Transverse colon (tissue), 4 donors: ENCODE measurements around the gene ARHGEF1. TPM values are rescaled to one million over a fixed set of nuclear protein-coding genes. Genes with fewer than 3 reads are reported as not detected.

Experiments used
- DNase-seq: peaks from one replicate; pipeline ENCODE4 v3.0.0-alpha.2; 2019
- H3K27ac ChIP-seq, 4 donors: fragments of 200-600 bp; sonication (generic); 2 replicates each; pipeline ENCODE4 v1.5.1; 2016 to 2018; ENCODE audit warnings: inconsistent platforms in 4 of 4
- H3K27me3 ChIP-seq: fragments of 200-600 bp; sonication (generic); 2 replicates; pipeline ENCODE4 v1.5.1; 2017; ENCODE audit warnings: inconsistent platforms
- H3K36me3 ChIP-seq, 4 donors: fragments of 200-600 bp; sonication (generic); 2 replicates each; pipeline ENCODE4 v1.5.1; 2017 to 2019; ENCODE audit warnings: inconsistent platforms in 4 of 4
- H3K4me1 ChIP-seq, 4 donors: fragments of 200-600 bp; sonication (generic); 2 replicates each; pipeline ENCODE4 v1.5.1; 2017 to 2020; ENCODE audit warnings: inconsistent platforms in 4 of 4
- H3K4me3 ChIP-seq, 4 donors: fragments of 200-600 bp; sonication (generic); 1 replicate in 1 of 4; 2 replicates in 3 of 4; pipeline versions ENCODE4 v1.5.1 to v1.6.1; 2017 to 2019; ENCODE audit warnings: inconsistent platforms in 4 of 4
- H3K9me3 ChIP-seq, 2 donors: fragments of 200-600 bp; sonication (generic); 2 replicates each; pipeline ENCODE4 v1.5.1; 2017 to 2019; ENCODE audit warnings: inconsistent platforms in 2 of 2
- CTCF ChIP-seq, 5 experiments: fragments of 200-600 bp in 3 of 5; fragments of 450-650 bp in 2 of 5; sonication (generic) in 3 of 5; IDR thresholded peaks; 1 replicate in 2 of 5; 2 replicates in 3 of 5; pipeline ENCODE4 v1.5.1; 2016 to 2017; ENCODE audit warnings: antibody characterized with exemption in 5 of 5, inconsistent platforms in 3 of 5, mild to moderate bottlenecking in 2 of 5, moderate library complexity in 1 of 5
- EP300 ChIP-seq: sonication (generic); formaldehyde crosslinking; IDR thresholded peaks from one replicate; pipeline ENCODE4 v1.6.1; 2017; ENCODE audit warnings: antibody characterized with exemption, low read depth
- POLR2A ChIP-seq: fragments of 450-650 bp; IDR thresholded peaks from one replicate; pipeline ENCODE4 v1.6.1; 2016; ENCODE audit warnings: antibody characterized with exemption, mild to moderate bottlenecking, moderate library complexity
- POLR2AphosphoS5 ChIP-seq, 3 donors: sonication (generic); formaldehyde crosslinking; IDR thresholded peaks; one replicate each; pipeline ENCODE4 v1.6.1; 2016; ENCODE audit warnings: antibody characterized with exemption in 3 of 3
- WGBS, 2 donors: methylation state at CpG; one replicate each; pipeline ENCODE4 v1.1.5; 2018; ENCODE audit warnings: low coverage in 1 of 2; 5-methylcytosine and 5-hydroxymethylcytosine counted together
- in situ Hi-C, 4 donors: fragments of 200-750 bp; cut with MboI; loops; one replicate each; pipeline versions ENCODE4 v1.15.0 to v1.15.1; 2017; ENCODE audit warnings: low sequenced_read_pairs in 3 of 4, low pct_ligation_motif_present in 1 of 4, low pct_unique_long_range_greater_than_20kb in 1 of 4
- intact Hi-C: fragments of 100-400 bp; cut with DNase I; formaldehyde crosslinking; loops from one replicate; pipeline ENCODE4 v1.15.1; 2023; ENCODE audit warnings: low total_unique reads
- total RNA-seq, 4 donors: library from RNA; depleted of rRNA; stranded (reverse); fragments of >200 nt; gene quantifications; one replicate each; pipeline ENCODE4 v1.1.0, GENCODE V29; 2016

ARHGEF1 gene
- total RNA-seq, 4 donors from 2014 or later, result 64.3 to 215 (median 113) TPM

- no peaks in the 10 kb centered on the region for H3K9me3 ChIP-seq
- peaks cover 0 to 6% (median 2%) of the 10 kb centered on the region in 4 donors for H3K36me3 ChIP-seq
- WGBS, 2 donors, result 49 to 50% methylated on average over 2 to 13 of the region's 13 CpGs
- no peak for DNase-seq
- in situ Hi-C loops, result no loop called here
- peaks cover 3 to 16% (median 12%) of the 10 kb centered on the region in 4 donors for H3K4me1 ChIP-seq
- intact Hi-C loops, result no loop called here
- no peak overlapping the region for H3K27ac ChIP-seq
- H3K4me3 ChIP-seq, result no peak overlapping the region
- TF ChIP-seq EP300 (no peak), POLR2AphosphoS5 (IDR thresholded peaks at IDR 0.05) (no peak), CTCF (IDR thresholded peaks at IDR 0.05) (no peak), POLR2A (no peak)
- H3K27me3 ChIP-seq, result peaks cover 50% of the 10 kb centered on the region
Measured at GRCh38 chr19:41910992-41911888, 28.3 kb downstream of the ARHGEF1 start.

DNA sequence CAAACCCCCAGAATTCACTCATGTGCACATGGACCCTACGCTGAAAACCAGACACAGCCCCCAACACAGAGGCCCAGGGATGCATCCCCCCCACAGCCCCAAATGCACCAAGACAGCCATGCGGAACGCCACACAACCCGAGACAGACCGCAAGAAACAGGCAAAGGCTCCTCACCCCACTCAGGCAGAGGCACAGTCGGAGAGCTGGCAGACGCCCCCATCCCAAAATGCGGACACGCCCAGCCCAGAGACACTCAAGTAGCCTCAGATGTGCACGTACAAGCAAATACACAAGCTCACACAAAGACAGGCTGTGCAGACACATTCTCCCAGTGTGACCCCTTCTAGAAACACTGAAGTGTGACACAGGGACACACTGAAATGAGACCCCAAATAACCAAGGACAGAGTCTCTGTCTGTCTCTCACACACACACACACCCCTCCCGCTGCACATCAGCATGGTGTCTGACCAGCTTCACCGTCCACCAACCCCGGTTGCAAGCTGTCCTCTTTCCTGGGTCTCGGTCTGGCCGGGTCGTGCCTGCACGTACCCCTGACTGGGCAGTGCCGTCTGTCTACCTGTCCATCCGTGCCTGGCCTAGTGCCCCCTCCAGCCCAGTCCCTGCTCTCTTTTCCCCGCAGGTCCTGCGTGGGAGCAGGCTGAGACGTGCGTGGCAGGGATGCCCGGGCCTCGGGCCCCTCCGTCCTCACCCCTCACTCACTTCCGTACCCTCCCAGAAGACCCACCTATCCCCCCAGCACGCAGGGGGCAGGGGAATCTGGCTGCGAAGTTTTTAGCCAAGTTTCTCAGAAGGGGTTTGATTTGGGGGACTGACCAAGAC lies 29.1 kb downstream of the ARHGEF1 start:
- Histone ChIP-seq H3K27me3 (peaks cover 58% of the 10 kb centered on the region), H3K36me3 (no peaks in the 10 kb centered on the region), H3K4me3 (no peak overlapping the region), H3K27ac (no peak overlapping the region), H3K4me1 (peaks cover 3 to 16% (median 12%) of the 10 kb centered on the region in 4 donors), H3K9me3 (no peaks in the 10 kb centered on the region)
- TF ChIP-seq EP300, result no peak
- no peak for TF ChIP-seq CTCF (IDR thresholded peaks at IDR 0.05)
- TF ChIP-seq POLR2A, result no peak
- no peak for TF ChIP-seq POLR2AphosphoS5 (IDR thresholded peaks at IDR 0.05)
- 15 to 17% methylated on average over 4 to 29 of the region's 29 CpGs for WGBS, 2 donors
- intact Hi-C loops, result no loop called here
- in situ Hi-C loops, result no loop called here
- no peak for DNase-seq

- TF ChIP-seq POLR2AphosphoS5 (IDR thresholded peaks at IDR 0.05) (no peak), EP300 (no peak), POLR2A (no peak), CTCF (IDR thresholded peaks at IDR 0.05) (no peak)
- intact Hi-C loops, result no loop called here
Measured at GRCh38 chr19:41912899-41913537, 30.0 kb downstream of the ARHGEF1 start.

More at GRCh38 chr19:41912899-41913537, 30.0 kb downstream of the ARHGEF1 start:
- Histone ChIP-seq H3K4me1 (peaks cover 3 to 16% (median 12%) of the 10 kb centered on the region in 4 donors), H3K9me3 (no peaks in the 10 kb centered on the region), H3K27me3 (peaks cover 67% of the 10 kb centered on the region), H3K27ac (no peak overlapping the region), H3K36me3 (no peaks in the 10 kb centered on the region), H3K4me3 (no peak overlapping the region)
- DNase-seq, result no peak
- WGBS, 2 donors, result 0 to 2% methylated on average over 2 to 46 of the region's 51 CpGs
- in situ Hi-C loops, result no loop called here
